ENCODE measurements around the gene SPPL2B. TPM values are rescaled to one million over a fixed set of nuclear protein-coding genes. Genes with fewer than 3 reads are reported as not detected.

SPPL2B gene
- polyA plus RNA-seq, 3 donors = 5.7 to 64.9 (median 8.7) TPM

- no peaks in the 10 kb centered on the region for H3K27me3 ChIP-seq (ENCODE audit: control insufficient read depth in 2 of 2, insufficient read depth in 2 of 2, low read length in 2 of 2)
- H2AFZ ChIP-seq (ENCODE audit: insufficient read depth, low read depth, low read length, poor library complexity, severe bottlenecking) = no peak overlapping the region
- H3K9ac ChIP-seq (ENCODE audit: insufficient read depth, low read length, poor library complexity, severe bottlenecking) = no peak overlapping the region
- H3K27ac Mint-ChIP-seq = no peak overlapping the region
- H3K9me3 ChIP-seq (replicated peaks in 1 of 2; ENCODE audit: control insufficient read depth in 1 of 2, insufficient read depth in 1 of 2, low read length in 2 of 2) = peaks cover 0 to 4% of the 10 kb centered on the region in 2 donors
- WGBS (ENCODE audit: insufficient coverage) = 91% methylated on average over 9 of the region's 12 CpGs
- no peak overlapping the region for H3K4me2 ChIP-seq (replicated peaks; ENCODE audit: extremely low read depth, low read length, poor library complexity, severe bottlenecking)
- H3K36me3 ChIP-seq (replicated peaks in 1 of 2; ENCODE audit: control insufficient read depth in 1 of 2, insufficient read depth in 2 of 2, low read length in 2 of 2) = peaks cover 26 to 36% of the 10 kb centered on the region in 2 donors
- peaks cover 2 to 10% (median 7%) of the 10 kb centered on the region in 7 donors for H3K9me3 Mint-ChIP-seq
- intact Hi-C loops (cut with micrococcal nuclease) = no loop called here
- peaks cover 7% of the 10 kb centered on the region for H3K79me2 ChIP-seq (ENCODE audit: insufficient read depth, low read length)
- no peak for DNase-seq
- H4K20me1 ChIP-seq (ENCODE audit: insufficient read depth, low read length) = peaks cover 7% of the 10 kb centered on the region
- H3K4me3 Mint-ChIP-seq = no peak overlapping the region
- peaks cover 20 to 46% of the 10 kb centered on the region in 2 donors for H3K36me3 Mint-ChIP-seq
- H3K27ac ChIP-seq (ENCODE audit: low read depth in 1 of 2, low read length in 2 of 2) = no peak overlapping the region
- no peak overlapping the region for H3K4me3 ChIP-seq (replicated peaks in 1 of 3; ENCODE audit: low read depth in 2 of 3, low read length in 3 of 3)
- peaks cover 0 to 7% (median 0%) of the 10 kb centered on the region in 3 donors for H3K27me3 Mint-ChIP-seq (ENCODE audit: low read depth in 3 of 3)
- peaks cover 15 to 16% of the 10 kb centered on the region in 2 donors for H3K4me1 ChIP-seq (ENCODE audit: control insufficient read depth in 1 of 2, insufficient read depth in 2 of 2, low read length in 2 of 2)
- H3K4me1 Mint-ChIP-seq = peaks cover 15% of the 10 kb centered on the region
- no peak for TF ChIP-seq CTCF (IDR thresholded peaks at IDR 0.05)
Measured at GRCh38 chr19:2320049-2320448, 8.4 kb upstream of the SPPL2B start.

- H3K36me3 Mint-ChIP-seq = peaks cover 27 to 51% of the 10 kb centered on the region in 2 donors
- peaks cover 6 to 7% of the 10 kb centered on the region in 2 donors for H3K4me1 ChIP-seq (ENCODE audit: control insufficient read depth in 1 of 2, insufficient read depth in 2 of 2, low read length in 2 of 2)
- H4K20me1 ChIP-seq (ENCODE audit: insufficient read depth, low read length) = peaks cover 7% of the 10 kb centered on the region
- no peak overlapping the region for H3K4me3 Mint-ChIP-seq
- H3K9ac ChIP-seq (ENCODE audit: insufficient read depth, low read length, poor library complexity, severe bottlenecking) = no peak overlapping the region
- no peaks in the 10 kb centered on the region for H3K9me3 ChIP-seq (replicated peaks in 1 of 2; ENCODE audit: control insufficient read depth in 1 of 2, insufficient read depth in 1 of 2, low read length in 2 of 2)
- no peak overlapping the region for H3K27ac Mint-ChIP-seq
- H3K4me3 ChIP-seq (replicated peaks in 1 of 3; ENCODE audit: low read depth in 2 of 3, low read length in 3 of 3) = no peak overlapping the region
- H2AFZ ChIP-seq (ENCODE audit: insufficient read depth, low read depth, low read length, poor library complexity, severe bottlenecking) = no peak overlapping the region
- peaks cover 14% of the 10 kb centered on the region for H3K4me1 Mint-ChIP-seq
- H3K79me2 ChIP-seq (ENCODE audit: insufficient read depth, low read length) = peaks cover 15% of the 10 kb centered on the region
- H3K27ac ChIP-seq (ENCODE audit: low read depth in 1 of 2, low read length in 2 of 2) = no peak overlapping the region
- H3K4me2 ChIP-seq (replicated peaks; ENCODE audit: extremely low read depth, low read length, poor library complexity, severe bottlenecking) = no peak overlapping the region
- no peaks in the 10 kb centered on the region for H3K27me3 ChIP-seq (ENCODE audit: control insufficient read depth in 2 of 2, insufficient read depth in 2 of 2, low read length in 2 of 2)
- 96% methylated on average over 11 of the region's 12 CpGs for WGBS (ENCODE audit: insufficient coverage)
- peaks cover 35 to 43% of the 10 kb centered on the region in 2 donors for H3K36me3 ChIP-seq (replicated peaks in 1 of 2; ENCODE audit: control insufficient read depth in 1 of 2, insufficient read depth in 2 of 2, low read length in 2 of 2)
- DNase-seq = no peak
- peaks cover 0 to 5% (median 0%) of the 10 kb centered on the region in 3 donors for H3K27me3 Mint-ChIP-seq (ENCODE audit: low read depth in 3 of 3)
- intact Hi-C loops (cut with micrococcal nuclease) = no loop called here
- TF ChIP-seq CTCF (IDR thresholded peaks at IDR 0.05) = no peak
- H3K9me3 Mint-ChIP-seq = peaks cover 0 to 2% (median 0%) of the 10 kb centered on the region in 7 donors
Measured at GRCh38 chr19:2320939-2321338, 7.5 kb upstream of the SPPL2B start.

Measured in CD14-positive monocyte (primary cell).